ENCODE measurements around the gene TMEM205. TPM values are rescaled to one million over a fixed set of nuclear protein-coding genes. Genes with fewer than 3 reads are reported as not detected.
"Not testable (repeated sequence)": the region's sequence is repeated elsewhere in the genome, so short reads cannot be mapped to it uniquely, and the experiment has no call there.

Gene TMEM205
- total RNA-seq, result 34.3 TPM

GRCh38 chr19:11346104-11346940 lies at the start of gene TMEM205, which contains the start of gene CCDC159:
TSS of gene TMEM205 (minus strand) at chr19:11346268. CDS start at chr19:11345619, 649 bp downstream.
TSS of gene CCDC159 (plus strand) at chr19:11346519. CDS start at chr19:11346607, 88 bp downstream.
- no peaks in the 10 kb centered on the region for H3K9me3 ChIP-seq (ENCODE audit: low read depth, low read length)
- peak within 1 kb of the TSS; percentile 71 for H3K4me3 ChIP-seq (ENCODE audit: low read length)
- peaks cover 34% of the 10 kb centered on the region for H3K4me1 ChIP-seq (ENCODE audit: insufficient read depth, low read length)
- H3K27me3 ChIP-seq (ENCODE audit: insufficient read depth, low read length), result no peaks in the 10 kb centered on the region

GRCh38 chr19:11390933-11391680 lies 45.0 kb upstream of the TMEM205 start:
- Histone ChIP-seq H3K4me1 (ENCODE audit: insufficient read depth, low read length) (peaks cover 14% of the 10 kb centered on the region), H3K27me3 (ENCODE audit: insufficient read depth, low read length) (no peaks in the 10 kb centered on the region), H3K4me3 (ENCODE audit: low read length) (no peak overlapping the region), H3K9me3 (ENCODE audit: low read depth, low read length) (no peaks in the 10 kb centered on the region)

GRCh38 chr19:11390359-11390758 lies 44.3 kb upstream of the TMEM205 start:
- Histone ChIP-seq H3K9me3 (ENCODE audit: low read depth, low read length) (no peaks in the 10 kb centered on the region), H3K4me3 (ENCODE audit: low read length) (no peak overlapping the region), H3K4me1 (ENCODE audit: insufficient read depth, low read length) (peaks cover 14% of the 10 kb centered on the region), H3K27me3 (ENCODE audit: insufficient read depth, low read length) (no peaks in the 10 kb centered on the region)

- Histone ChIP-seq H3K4me3 (ENCODE audit: low read length) (no peak overlapping the region), H3K9me3 (ENCODE audit: low read depth, low read length) (no peaks in the 10 kb centered on the region), H3K27me3 (ENCODE audit: insufficient read depth, low read length) (peaks cover 3% of the 10 kb centered on the region), H3K4me1 (ENCODE audit: insufficient read depth, low read length) (peaks cover 36% of the 10 kb centered on the region)
These were observed 41.3 kb upstream of the TMEM205 start for GRCh38 chr19:11387162-11388034.

GRCh38 chr19:11384778-11385129 lies 38.7 kb upstream of the TMEM205 start:
- Histone ChIP-seq H3K4me3 (ENCODE audit: low read length) (no peak overlapping the region), H3K9me3 (ENCODE audit: low read depth, low read length) (no peaks in the 10 kb centered on the region), H3K4me1 (ENCODE audit: insufficient read depth, low read length) (peaks cover 61% of the 10 kb centered on the region), H3K27me3 (ENCODE audit: insufficient read depth, low read length) (peaks cover 3% of the 10 kb centered on the region)

- Histone ChIP-seq H3K4me3 (ENCODE audit: low read length) (peak overlapping the region; percentile 18), H3K27me3 (ENCODE audit: insufficient read depth, low read length) (peaks cover 3% of the 10 kb centered on the region), H3K9me3 (ENCODE audit: low read depth, low read length) (no peaks in the 10 kb centered on the region), H3K4me1 (ENCODE audit: insufficient read depth, low read length) (peaks cover 66% of the 10 kb centered on the region)
These were observed 37.6 kb upstream of the TMEM205 start for GRCh38 chr19:11383706-11384048.

- Histone ChIP-seq H3K4me1 (ENCODE audit: insufficient read depth, low read length) (peaks cover 67% of the 10 kb centered on the region), H3K27me3 (ENCODE audit: insufficient read depth, low read length) (peaks cover 3% of the 10 kb centered on the region), H3K4me3 (ENCODE audit: low read length) (peak overlapping the region; percentile 32), H3K9me3 (ENCODE audit: low read depth, low read length) (no peaks in the 10 kb centered on the region)
These were observed 37.0 kb upstream of the TMEM205 start for GRCh38 chr19:11382898-11383705.

GRCh38 chr19:11380653-11381537 lies 34.8 kb upstream of the TMEM205 start:
- H3K4me1 ChIP-seq (ENCODE audit: insufficient read depth, low read length), result peaks cover 75% of the 10 kb centered on the region
- peak overlapping the region; percentile 54 for H3K4me3 ChIP-seq (ENCODE audit: low read length)
- peaks cover 3% of the 10 kb centered on the region for H3K27me3 ChIP-seq (ENCODE audit: insufficient read depth, low read length)
- no peaks in the 10 kb centered on the region for H3K9me3 ChIP-seq (ENCODE audit: low read depth, low read length)

GRCh38 chr19:11379857-11380350 lies 33.8 kb upstream of the TMEM205 start:
- H3K27me3 ChIP-seq (ENCODE audit: insufficient read depth, low read length), result peaks cover 3% of the 10 kb centered on the region
- H3K9me3 ChIP-seq (ENCODE audit: low read depth, low read length), result no peaks in the 10 kb centered on the region
- peaks cover 83% of the 10 kb centered on the region for H3K4me1 ChIP-seq (ENCODE audit: insufficient read depth, low read length)
- H3K4me3 ChIP-seq (ENCODE audit: low read length), result no peak overlapping the region

- H3K9me3 ChIP-seq (ENCODE audit: low read depth, low read length), result not testable (repeated sequence)
- H3K4me1 ChIP-seq (ENCODE audit: insufficient read depth, low read length), result peaks cover 81% of the 10 kb centered on the region
These were observed 33.3 kb upstream of the TMEM205 start for GRCh38 chr19:11379269-11379845.

GRCh38 chr19:11378319-11379189 lies 32.5 kb upstream of the TMEM205 start:
- H3K4me3 ChIP-seq (ENCODE audit: low read length), result no peak overlapping the region
- H3K27me3 ChIP-seq (ENCODE audit: insufficient read depth, low read length), result peaks cover 3% of the 10 kb centered on the region
- H3K4me1 ChIP-seq (ENCODE audit: insufficient read depth, low read length), result peaks cover 81% of the 10 kb centered on the region
- no peaks in the 10 kb centered on the region for H3K9me3 ChIP-seq (ENCODE audit: low read depth, low read length)

More at GRCh38 chr19:11379269-11379845, 33.3 kb upstream of the TMEM205 start:
- H3K27me3 ChIP-seq (ENCODE audit: insufficient read depth, low read length); H3K4me3 ChIP-seq (ENCODE audit: low read length): not testable (repeated sequence)

- Histone ChIP-seq H3K4me1 (ENCODE audit: insufficient read depth, low read length) (peaks cover 78% of the 10 kb centered on the region), H3K4me3 (ENCODE audit: low read length) (no peak overlapping the region), H3K27me3 (ENCODE audit: insufficient read depth, low read length) (no peaks in the 10 kb centered on the region), H3K9me3 (ENCODE audit: low read depth, low read length) (no peaks in the 10 kb centered on the region)
These were observed 31.7 kb upstream of the TMEM205 start for GRCh38 chr19:11377756-11378155.

Measured in mononuclear cell (primary cell).